ENCODE results near the gene CCDC188. TPM values are rescaled to one million over a fixed set of nuclear protein-coding genes. Genes with fewer than 3 reads are reported as not detected.

Gene CCDC188
- total RNA-seq, 1 experiment from 2014 or later: not detected

DNA sequence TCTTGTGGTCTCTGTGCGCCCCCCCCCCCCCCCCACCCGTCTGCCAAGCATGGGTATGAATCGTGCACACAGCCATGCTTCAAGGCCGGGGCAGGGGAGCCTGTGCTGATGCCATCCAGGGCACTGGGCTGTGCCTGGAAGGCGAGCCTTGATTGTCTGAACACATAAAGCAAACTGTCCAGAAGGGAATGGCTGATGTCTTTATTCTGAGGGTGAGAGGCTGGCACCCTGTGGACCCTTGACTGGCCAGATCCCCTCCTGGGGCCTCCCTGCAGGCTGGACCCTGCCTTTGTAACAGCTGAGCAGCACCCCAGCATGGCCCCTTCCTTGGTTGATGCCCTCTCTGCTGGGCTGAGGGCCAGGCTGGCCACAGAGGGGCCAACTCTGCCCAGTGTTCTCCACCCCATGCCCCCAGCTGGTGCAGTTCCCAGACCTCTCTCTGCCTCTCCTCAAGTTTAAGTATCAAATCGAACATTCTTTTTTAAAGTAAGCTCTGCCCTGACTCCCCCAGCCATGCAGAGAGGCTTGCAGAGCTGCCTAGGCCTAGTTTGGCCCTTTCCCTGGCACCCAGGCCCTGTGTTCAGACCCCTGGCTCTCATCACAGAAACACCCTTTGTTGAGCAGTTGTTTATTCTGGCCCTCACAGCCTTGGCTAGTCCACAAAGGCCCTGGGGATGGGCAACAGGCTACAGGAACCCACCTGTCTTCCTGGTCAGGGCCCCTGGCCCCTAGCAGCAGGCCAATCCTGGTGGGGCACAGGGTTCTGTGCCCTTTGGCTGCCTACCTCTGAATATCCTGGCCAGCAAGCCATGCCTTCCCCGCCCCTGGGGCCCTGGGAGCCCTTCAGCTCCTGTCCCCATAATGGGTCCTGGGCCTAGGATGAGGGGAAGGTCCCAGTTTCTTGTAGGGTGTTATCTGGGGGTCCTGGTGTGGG lies 38.9 kb downstream of the CCDC188 start:
- Mint-ChIP-seq H3K9me3 (no peaks in the 10 kb centered on the region), H3K27me3 (ENCODE audit: low read depth) (no peaks in the 10 kb centered on the region; the same call in 1 of the 2 replicates), H3K27ac (peak overlapping the region; percentile 65 to 76 (median 75); a peak in 4 of 7 replicates), H3K36me3 (ENCODE audit: insufficient read depth in 1 of 3, low read depth in 3 of 3) (peaks cover 27 to 65% (median 53%) of the 10 kb centered on the region in 3 experiments; a peak in 6 of 7 replicates), H3K4me3 (no peak overlapping the region), H3K4me1 (no peaks in the 10 kb centered on the region; a peak in 2 of 4 replicates)
- no peak overlapping the region for H3K4ac ChIP-seq (ENCODE audit: low read depth, low read length)
- peaks cover 3% of the 10 kb centered on the region for H3K79me1 ChIP-seq (ENCODE audit: insufficient read depth, low read depth, low read length, poor library complexity, severe bottlenecking)
- H4K8ac ChIP-seq (replicated peaks; ENCODE audit: insufficient read length, low read depth, low read length): no peak overlapping the region
- H2BK12ac ChIP-seq (ENCODE audit: insufficient read length, low read depth, low read length): no peak overlapping the region
- H3K27ac ChIP-seq (ENCODE audit: insufficient read length, low read depth, low read length): no peak overlapping the region
- H2AFZ ChIP-seq (ENCODE audit: low read length): no peak overlapping the region
- no peaks in the 10 kb centered on the region for H3K4me1 ChIP-seq (ENCODE audit: insufficient read depth, low read length)
- no peak overlapping the region for H3K9ac ChIP-seq (ENCODE audit: extremely low read depth, insufficient read length, low read length)
- H3K27me3 ChIP-seq (ENCODE audit: insufficient read depth, low read length): no peaks in the 10 kb centered on the region
- H3K23ac ChIP-seq (ENCODE audit: insufficient read length, low read depth, low read length): no peak overlapping the region
- no peak overlapping the region for H4K91ac ChIP-seq (ENCODE audit: insufficient read length, low read depth, low read length)
- no peak overlapping the region for H2BK15ac ChIP-seq (ENCODE audit: low read depth, low read length)
- TF ChIP-seq, protein P1, sequence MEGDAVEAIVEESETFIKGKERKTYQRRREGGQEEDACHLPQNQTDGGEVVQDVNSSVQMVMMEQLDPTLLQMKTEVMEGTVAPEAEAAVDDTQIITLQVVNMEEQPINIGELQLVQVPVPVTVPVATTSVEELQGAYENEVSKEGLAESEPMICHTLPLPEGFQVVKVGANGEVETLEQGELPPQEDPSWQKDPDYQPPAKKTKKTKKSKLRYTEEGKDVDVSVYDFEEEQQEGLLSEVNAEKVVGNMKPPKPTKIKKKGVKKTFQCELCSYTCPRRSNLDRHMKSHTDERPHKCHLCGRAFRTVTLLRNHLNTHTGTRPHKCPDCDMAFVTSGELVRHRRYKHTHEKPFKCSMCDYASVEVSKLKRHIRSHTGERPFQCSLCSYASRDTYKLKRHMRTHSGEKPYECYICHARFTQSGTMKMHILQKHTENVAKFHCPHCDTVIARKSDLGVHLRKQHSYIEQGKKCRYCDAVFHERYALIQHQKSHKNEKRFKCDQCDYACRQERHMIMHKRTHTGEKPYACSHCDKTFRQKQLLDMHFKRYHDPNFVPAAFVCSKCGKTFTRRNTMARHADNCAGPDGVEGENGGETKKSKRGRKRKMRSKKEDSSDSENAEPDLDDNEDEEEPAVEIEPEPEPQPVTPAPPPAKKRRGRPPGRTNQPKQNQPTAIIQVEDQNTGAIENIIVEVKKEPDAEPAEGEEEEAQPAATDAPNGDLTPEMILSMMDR (conservative IDR thresholded peaks at IDR 0.05): no peak
- DNase-seq: no peak
- H4K5ac ChIP-seq (ENCODE audit: insufficient read length, low read depth, low read length): no peak overlapping the region
- H3K79me2 ChIP-seq (ENCODE audit: insufficient read depth, low read length): no peaks in the 10 kb centered on the region; the same call in 1 of the 2 replicates
- H2AK5ac ChIP-seq (ENCODE audit: insufficient read length, low read length): no peak overlapping the region
- H2BK5ac ChIP-seq (ENCODE audit: insufficient read length, low read length): no peak overlapping the region
- no CpG with 5 or more reads among the region's 7 CpGs for WGBS (ENCODE audit: extremely low coverage, insufficient read length, low lambda C conversion rate)
- no peak overlapping the region for H3K56ac ChIP-seq (ENCODE audit: insufficient read length, low read depth, low read length)
- no peak overlapping the region for H3T11ph ChIP-seq (ENCODE audit: low read length)
- no peaks in the 10 kb centered on the region for H4K20me1 ChIP-seq (ENCODE audit: control insufficient read depth, insufficient read depth, insufficient read length)
- no peak overlapping the region for H3K18ac ChIP-seq (ENCODE audit: insufficient read length, low read depth, low read length)
- H3K14ac ChIP-seq (ENCODE audit: insufficient read depth, low read length): no peak overlapping the region
- H2BK20ac ChIP-seq (ENCODE audit: low read depth, low read length, poor library complexity, severe bottlenecking): no peak overlapping the region
- no peaks in the 10 kb centered on the region for H3K9me3 ChIP-seq (ENCODE audit: control insufficient read depth, low read depth, low read length)
- no peak overlapping the region for H3K4me2 ChIP-seq (ENCODE audit: insufficient read depth, insufficient read length, low read length)
- no peak overlapping the region for H2BK120ac ChIP-seq (ENCODE audit: low read depth, low read length, poor library complexity, severe bottlenecking)
- peaks cover 3% of the 10 kb centered on the region for H3K23me2 ChIP-seq (ENCODE audit: insufficient read length, low read depth, low read length, poor library complexity, severe bottlenecking)

Measured in H9 (cell line).